NCI-H1930 (cell line): ENCODE measurements around the gene ARHGEF7.
"Not testable (repeated sequence)": the region's sequence is repeated elsewhere in the genome, so short reads cannot be mapped to it uniquely, and the experiment has no call there.

ENCODE experiments used
- DNase-seq, 2 experiments: peaks; one replicate each; lab custom pipeline; 2025; lab: John Stamatoyannopoulos, UW

Gene ARHGEF7

GRCh38 chr13:111253365-111253872 is 138.3 kb downstream of the ARHGEF7 start:
- DNase-seq: no peak

GRCh38 chr13:111255228-111255790 is 140.2 kb downstream of the ARHGEF7 start:
- DNase-seq: no peak

- DNase-seq: no peak
These were observed 141.3 kb downstream of the ARHGEF7 start for GRCh38 chr13:111256458-111256857.

GRCh38 chr13:111256946-111257345 is 141.8 kb downstream of the ARHGEF7 start:
- DNase-seq: no peak

GRCh38 chr13:111257899-111258298 is 142.8 kb downstream of the ARHGEF7 start:
- DNase-seq: not testable (repeated sequence)

GRCh38 chr13:111258637-111259036 is 143.5 kb downstream of the ARHGEF7 start:
- DNase-seq: no peak

GRCh38 chr13:111259058-111259457 is 143.9 kb downstream of the ARHGEF7 start:
- no peak for DNase-seq

GRCh38 chr13:111261326-111261725 is 146.2 kb downstream of the ARHGEF7 start:
- DNase-seq: no peak

GRCh38 chr13:111262281-111262680 is 147.2 kb downstream of the ARHGEF7 start:
- no peak for DNase-seq

GRCh38 chr13:111262715-111263114 is 147.6 kb downstream of the ARHGEF7 start:
- no peak for DNase-seq

- DNase-seq: no peak
These were observed 148.5 kb downstream of the ARHGEF7 start for GRCh38 chr13:111263566-111263965.

- no peak for DNase-seq
These were observed 150.0 kb downstream of the ARHGEF7 start for GRCh38 chr13:111265006-111265700.

GRCh38 chr13:111265701-111266035 is 150.6 kb downstream of the ARHGEF7 start:
- no peak for DNase-seq

GRCh38 chr13:111267205-111267604 is 152.1 kb downstream of the ARHGEF7 start:
- DNase-seq: no peak

GRCh38 chr13:111267784-111268183 is 152.7 kb downstream of the ARHGEF7 start:
- DNase-seq: no peak

- DNase-seq: no peak
These were observed 154.4 kb downstream of the ARHGEF7 start for GRCh38 chr13:111269508-111269907.

GRCh38 chr13:111270126-111270525 is 155.0 kb downstream of the ARHGEF7 start:
- no peak for DNase-seq

GRCh38 chr13:111270765-111271698 is 155.9 kb downstream of the ARHGEF7 start:
- no peak for DNase-seq

- no peak for DNase-seq
These were observed 157.0 kb downstream of the ARHGEF7 start for GRCh38 chr13:111272117-111272516.

GRCh38 chr13:111275382-111275781 is 160.3 kb downstream of the ARHGEF7 start:
- DNase-seq: no peak

GRCh38 chr13:111275995-111276618 is 161.0 kb downstream of the ARHGEF7 start:
- DNase-seq: no peak

- no peak for DNase-seq
These were observed 163.1 kb downstream of the ARHGEF7 start for GRCh38 chr13:111278258-111278657.
